ENCODE results near the gene RGS7BP. TPM values are rescaled to one million over a fixed set of nuclear protein-coding genes. Genes with fewer than 3 reads are reported as not detected.

RGS7BP gene
- total RNA-seq, 1 donor from 2014 or later, result 2.4 TPM

GRCh38 chr5:64576250-64576649 lies 70.4 kb downstream of the RGS7BP start:
- H3K27ac ChIP-seq, result no peak overlapping the region
- no peak for ATAC-seq

DNA sequence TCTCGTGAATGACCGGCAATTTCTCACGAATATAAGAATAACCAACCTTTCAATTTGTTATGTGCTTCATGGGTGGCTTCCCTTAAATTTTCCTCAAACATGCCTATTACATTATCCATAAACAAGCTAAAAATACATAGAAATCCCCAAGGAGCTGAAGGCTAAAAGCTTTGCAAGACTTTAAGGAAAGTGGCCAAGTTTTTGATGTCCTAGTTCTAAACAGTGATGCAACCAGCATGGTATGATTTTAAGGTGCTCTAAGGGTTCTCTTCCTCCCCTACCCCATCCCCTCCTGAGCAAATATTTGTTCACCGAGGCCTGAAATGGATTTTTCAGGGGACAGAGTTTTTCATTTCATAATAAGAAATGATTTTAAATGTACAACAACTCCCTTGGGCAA lies 79.8 kb downstream of the RGS7BP start:
- H3K27me3 ChIP-seq, result no peaks in the 10 kb centered on the region
- DNase-seq, result no peak
- no peaks in the 10 kb centered on the region for H3K9me3 ChIP-seq
- H3K4me3 ChIP-seq, result no peak overlapping the region
- no peak overlapping the region for H3K27ac ChIP-seq
- peak; percentile 43 for ATAC-seq
- intact Hi-C loops (cut with DNase I), result no loop called here
- H3K36me3 ChIP-seq, result no peaks in the 10 kb centered on the region
- no peak for TF ChIP-seq CTCF (IDR thresholded peaks at IDR 0.05)
- H3K4me1 ChIP-seq, result no peaks in the 10 kb centered on the region

More at GRCh38 chr5:64576250-64576649, 70.4 kb downstream of the RGS7BP start:
- H3K36me3 ChIP-seq, result no peaks in the 10 kb centered on the region
- no peak overlapping the region for H3K4me3 ChIP-seq
- DNase-seq, result no peak
- TF ChIP-seq CTCF (IDR thresholded peaks at IDR 0.05), result no peak
- H3K27me3 ChIP-seq, result no peaks in the 10 kb centered on the region
- no peaks in the 10 kb centered on the region for H3K9me3 ChIP-seq
- intact Hi-C loops (cut with DNase I), result no loop called here
- H3K4me1 ChIP-seq, result no peaks in the 10 kb centered on the region

DNA sequence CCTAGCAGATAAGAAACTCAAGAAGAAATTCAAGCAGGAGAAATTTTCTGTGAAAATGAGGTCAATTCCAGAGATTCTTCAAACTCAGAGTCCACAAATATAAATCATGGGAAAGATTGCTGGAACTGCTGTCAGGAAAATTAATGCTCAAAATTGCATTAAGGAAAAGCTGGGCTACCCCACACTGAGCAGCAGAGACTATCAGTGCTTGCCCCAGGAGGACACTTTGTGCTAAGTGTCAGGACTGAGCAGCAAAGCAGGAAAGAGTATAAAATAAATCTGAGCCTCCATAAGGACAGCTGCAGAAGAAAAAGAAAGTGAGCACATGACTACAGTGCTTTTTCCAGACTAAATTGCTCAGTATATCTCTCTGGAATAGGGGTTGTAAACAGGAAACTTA lies 81.6 kb downstream of the RGS7BP start:
- ATAC-seq (no peak), DNase-seq (no peak)
- intact Hi-C loops (cut with DNase I), result no loop called here
- no peak overlapping the region for H3K27ac ChIP-seq
- no peaks in the 10 kb centered on the region for H3K4me1 ChIP-seq
- TF ChIP-seq CTCF (IDR thresholded peaks at IDR 0.05), result no peak
- no peaks in the 10 kb centered on the region for H3K9me3 ChIP-seq
- H3K27me3 ChIP-seq, result no peaks in the 10 kb centered on the region
- H3K36me3 ChIP-seq, result no peaks in the 10 kb centered on the region
- no peak overlapping the region for H3K4me3 ChIP-seq

GRCh38 chr5:64592730-64593341 lies 87.0 kb downstream of the RGS7BP start:
- intact Hi-C loops (cut with DNase I), result no loop called here

DNA sequence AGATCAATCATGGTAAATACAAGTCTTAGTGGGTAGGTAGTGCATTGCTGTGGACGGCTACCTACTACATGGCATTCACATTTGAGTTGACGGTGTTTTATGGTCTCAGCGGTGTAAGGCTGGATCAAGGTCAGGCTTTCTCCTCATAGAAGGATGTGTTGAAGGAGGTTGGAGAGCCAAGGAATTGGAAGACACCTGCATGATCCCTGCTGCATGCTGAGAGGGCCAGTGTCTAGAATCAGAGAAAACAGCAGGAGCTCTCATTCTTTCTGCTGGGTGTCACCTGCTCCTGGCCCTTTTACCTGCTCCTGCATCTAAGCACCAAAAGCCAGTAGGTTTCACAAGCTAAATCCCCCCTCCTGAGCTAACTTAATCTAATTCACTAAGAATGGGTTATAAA lies 88.2 kb downstream of the RGS7BP start:
- H3K27me3 ChIP-seq, result no peaks in the 10 kb centered on the region
- DNase-seq, result no peak
- H3K4me1 ChIP-seq, result no peaks in the 10 kb centered on the region
- intact Hi-C loops (cut with DNase I), result no loop called here
- H3K9me3 ChIP-seq, result no peaks in the 10 kb centered on the region
- no peak overlapping the region for H3K27ac ChIP-seq
- no peak for TF ChIP-seq CTCF (IDR thresholded peaks at IDR 0.05)
- no peaks in the 10 kb centered on the region for H3K36me3 ChIP-seq
- H3K4me3 ChIP-seq, result no peak overlapping the region
- ATAC-seq, result no peak

More at GRCh38 chr5:64592730-64593341, 87.0 kb downstream of the RGS7BP start:
- no peak for TF ChIP-seq CTCF (IDR thresholded peaks at IDR 0.05)
- Histone ChIP-seq H3K4me1 (no peaks in the 10 kb centered on the region), H3K27ac (no peak overlapping the region), H3K36me3 (no peaks in the 10 kb centered on the region), H3K27me3 (no peaks in the 10 kb centered on the region), H3K4me3 (no peak overlapping the region), H3K9me3 (no peaks in the 10 kb centered on the region)
- ATAC-seq (no peak), DNase-seq (no peak)

- ATAC-seq (no peak), DNase-seq (no peak)
- H3K36me3 ChIP-seq, result no peaks in the 10 kb centered on the region
- no peak overlapping the region for H3K27ac ChIP-seq
- H3K27me3 ChIP-seq, result no peaks in the 10 kb centered on the region
- TF ChIP-seq CTCF (IDR thresholded peaks at IDR 0.05), result no peak
- H3K9me3 ChIP-seq, result no peaks in the 10 kb centered on the region
- H3K4me3 ChIP-seq, result no peak overlapping the region
- intact Hi-C loops (cut with DNase I), result no loop called here
- H3K4me1 ChIP-seq, result no peaks in the 10 kb centered on the region
Measured at GRCh38 chr5:64594601-64595000, 88.8 kb downstream of the RGS7BP start.

Measured in upper lobe of right lung (tissue), 1 donor.